ENCODE data around the gene SNRPF.

Gene SNRPF

GRCh38 chr12:95877622-95878021 is 18.9 kb downstream of the SNRPF start:
- DNase-seq (ENCODE audit: low read depth) = no peak
- TF ChIP-seq, protein P1, sequence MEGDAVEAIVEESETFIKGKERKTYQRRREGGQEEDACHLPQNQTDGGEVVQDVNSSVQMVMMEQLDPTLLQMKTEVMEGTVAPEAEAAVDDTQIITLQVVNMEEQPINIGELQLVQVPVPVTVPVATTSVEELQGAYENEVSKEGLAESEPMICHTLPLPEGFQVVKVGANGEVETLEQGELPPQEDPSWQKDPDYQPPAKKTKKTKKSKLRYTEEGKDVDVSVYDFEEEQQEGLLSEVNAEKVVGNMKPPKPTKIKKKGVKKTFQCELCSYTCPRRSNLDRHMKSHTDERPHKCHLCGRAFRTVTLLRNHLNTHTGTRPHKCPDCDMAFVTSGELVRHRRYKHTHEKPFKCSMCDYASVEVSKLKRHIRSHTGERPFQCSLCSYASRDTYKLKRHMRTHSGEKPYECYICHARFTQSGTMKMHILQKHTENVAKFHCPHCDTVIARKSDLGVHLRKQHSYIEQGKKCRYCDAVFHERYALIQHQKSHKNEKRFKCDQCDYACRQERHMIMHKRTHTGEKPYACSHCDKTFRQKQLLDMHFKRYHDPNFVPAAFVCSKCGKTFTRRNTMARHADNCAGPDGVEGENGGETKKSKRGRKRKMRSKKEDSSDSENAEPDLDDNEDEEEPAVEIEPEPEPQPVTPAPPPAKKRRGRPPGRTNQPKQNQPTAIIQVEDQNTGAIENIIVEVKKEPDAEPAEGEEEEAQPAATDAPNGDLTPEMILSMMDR (IDR thresholded peaks at IDR 0.05; ENCODE audit: control insufficient read depth, insufficient read depth, low read depth, low read length, missing control alignments) = no peak
- H3K4me3 ChIP-seq (ENCODE audit: control insufficient read depth, low read depth, low read length) = no peak overlapping the region

DNA sequence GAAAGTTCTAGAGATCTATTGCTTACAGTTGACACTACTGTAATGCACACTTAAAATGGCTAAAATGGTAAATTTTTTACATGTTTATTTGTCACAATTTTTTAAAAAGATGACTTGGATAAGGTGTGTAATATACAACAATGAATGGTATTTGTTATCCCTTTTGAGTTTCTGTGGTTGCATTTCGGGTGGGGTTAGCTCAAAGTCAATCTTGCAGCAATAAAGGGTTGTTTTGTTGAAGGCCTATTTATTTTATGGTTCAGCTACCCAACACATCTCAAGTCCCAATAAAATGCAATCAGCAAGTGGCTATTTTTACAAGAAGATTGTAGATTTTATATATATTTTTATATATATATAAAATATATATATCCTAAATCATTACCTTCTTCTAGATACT is 22.1 kb downstream of the SNRPF start:
- H3K4me3 ChIP-seq (ENCODE audit: control insufficient read depth, low read depth, low read length) = no peak overlapping the region
- no peak for DNase-seq (ENCODE audit: low read depth)
- TF ChIP-seq, protein P1 (IDR thresholded peaks at IDR 0.05; ENCODE audit: control insufficient read depth, insufficient read depth, low read depth, low read length, missing control alignments) = no peak

- DNase-seq (ENCODE audit: low read depth) = no peak
- no peak overlapping the region for H3K4me3 ChIP-seq (ENCODE audit: control insufficient read depth, low read depth, low read length)
- TF ChIP-seq, protein P1 (IDR thresholded peaks at IDR 0.05; ENCODE audit: control insufficient read depth, insufficient read depth, low read depth, low read length, missing control alignments) = no peak
Observed at GRCh38 chr12:95881331-95881955, 22.7 kb downstream of the SNRPF start.

DNA sequence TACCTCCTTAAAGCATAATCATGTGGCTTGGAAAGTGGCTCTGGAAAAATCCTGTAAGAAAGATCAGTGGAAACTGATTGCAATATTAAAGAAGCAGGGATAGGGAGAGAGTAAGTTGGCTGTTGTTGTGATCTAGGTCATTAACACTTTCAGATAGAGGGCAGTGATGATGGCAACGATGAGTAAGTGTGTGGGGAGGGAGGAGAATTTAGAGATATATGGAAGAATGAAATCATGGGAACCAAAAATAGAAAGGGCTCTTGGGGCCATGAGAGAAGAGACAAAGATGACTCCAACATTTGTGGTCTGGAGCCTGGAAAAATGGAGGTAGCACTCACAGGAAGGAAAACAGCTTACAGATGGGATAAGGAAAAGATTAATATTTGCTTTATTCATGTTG is 23.3 kb downstream of the SNRPF start:
- no peak for DNase-seq (ENCODE audit: low read depth)
- no peak overlapping the region for H3K4me3 ChIP-seq (ENCODE audit: control insufficient read depth, low read depth, low read length)
- TF ChIP-seq, protein P1 (IDR thresholded peaks at IDR 0.05; ENCODE audit: control insufficient read depth, insufficient read depth, low read depth, low read length, missing control alignments) = no peak

- no peak overlapping the region for H3K4me3 ChIP-seq (ENCODE audit: control insufficient read depth, low read depth, low read length)
- no peak for DNase-seq (ENCODE audit: low read depth)
- TF ChIP-seq, protein P1 (IDR thresholded peaks at IDR 0.05; ENCODE audit: control insufficient read depth, insufficient read depth, low read depth, low read length, missing control alignments) = no peak
Observed at GRCh38 chr12:95882873-95883272, 24.1 kb downstream of the SNRPF start.

GRCh38 chr12:95884998-95885397 is 26.2 kb downstream of the SNRPF start:
- DNase-seq (ENCODE audit: low read depth) = no peak
- TF ChIP-seq, protein P1 (IDR thresholded peaks at IDR 0.05; ENCODE audit: control insufficient read depth, insufficient read depth, low read depth, low read length, missing control alignments) = no peak
- H3K4me3 ChIP-seq (ENCODE audit: control insufficient read depth, low read depth, low read length) = no peak overlapping the region
